UCSD-AML1 (cell line): Measurements from ENCODE around the gene CFAP45.
"Not testable (repeated sequence)": the region's sequence is repeated elsewhere in the genome, so short reads cannot be mapped to it uniquely, and the experiment has no call there.

Experiments used
- DNase-seq: peaks from one replicate; lab custom pipeline; 2025; ENCODE audit not compliant: unreplicated experiment; lab: John Stamatoyannopoulos, UW

Gene CFAP45

DNA sequence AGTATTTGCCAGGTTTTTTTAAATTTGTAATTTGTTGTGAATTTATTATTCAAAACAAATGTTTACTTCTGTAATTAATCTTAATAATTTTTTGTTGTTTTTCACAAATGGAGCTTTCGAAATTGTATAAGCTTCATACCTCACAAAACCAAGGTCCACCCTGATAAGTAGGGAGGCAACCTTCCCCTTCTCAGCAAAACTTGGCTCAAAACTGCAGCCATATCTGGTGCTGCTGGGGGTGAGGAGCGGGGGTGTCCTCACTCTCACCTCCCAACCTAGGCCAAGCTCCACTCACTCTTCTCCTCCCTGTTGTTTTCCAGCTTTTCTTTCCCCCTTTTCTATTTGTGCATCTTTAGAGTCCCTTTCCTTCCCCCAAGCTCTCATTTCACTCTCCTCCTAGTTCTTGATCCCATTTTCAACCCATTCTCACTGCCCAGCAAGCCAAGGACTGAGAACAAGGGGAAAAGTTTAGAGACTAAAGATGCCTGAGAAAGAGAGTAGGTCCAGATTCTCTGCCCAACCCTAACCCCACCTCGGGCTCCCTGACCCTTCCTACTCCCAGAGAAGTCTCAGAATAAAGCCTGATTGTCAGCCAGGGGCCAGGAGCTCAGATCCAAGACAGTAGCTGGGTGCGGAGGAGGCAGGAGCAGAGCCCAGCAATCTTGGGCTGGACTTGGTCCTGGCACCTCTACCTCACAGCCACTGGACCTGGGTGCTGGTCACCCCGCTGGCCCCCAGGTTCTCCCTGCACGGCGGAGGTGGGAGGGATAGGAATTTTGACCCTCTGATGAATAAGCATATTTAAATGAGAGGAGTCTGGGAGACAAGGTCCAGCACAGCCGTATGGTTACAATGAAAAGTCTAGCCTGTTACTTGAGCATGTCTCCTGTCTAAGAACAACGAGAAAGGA is 8.3 kb upstream of the CFAP45 start:
- no peak for DNase-seq

DNA sequence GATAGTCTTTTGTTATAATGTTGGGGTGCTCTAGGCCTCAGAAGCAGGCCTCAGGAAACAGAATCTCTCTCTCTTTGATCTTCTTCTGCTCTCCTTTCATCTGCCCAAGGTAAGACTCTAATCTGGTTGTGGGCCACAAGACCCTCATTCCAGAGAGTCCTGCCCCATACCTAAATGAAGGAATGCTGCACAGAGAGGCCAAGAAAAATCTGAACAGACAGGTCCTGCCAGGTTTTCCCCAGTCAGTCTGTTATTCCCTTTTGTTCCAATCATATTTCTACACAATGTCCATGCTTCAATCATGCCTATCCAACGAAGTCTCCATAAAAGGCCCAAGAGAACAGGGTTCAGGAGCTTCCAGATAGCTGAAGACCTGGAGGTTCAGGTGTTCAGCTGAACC is 7.0 kb upstream of the CFAP45 start:
- DNase-seq: no peak

DNA sequence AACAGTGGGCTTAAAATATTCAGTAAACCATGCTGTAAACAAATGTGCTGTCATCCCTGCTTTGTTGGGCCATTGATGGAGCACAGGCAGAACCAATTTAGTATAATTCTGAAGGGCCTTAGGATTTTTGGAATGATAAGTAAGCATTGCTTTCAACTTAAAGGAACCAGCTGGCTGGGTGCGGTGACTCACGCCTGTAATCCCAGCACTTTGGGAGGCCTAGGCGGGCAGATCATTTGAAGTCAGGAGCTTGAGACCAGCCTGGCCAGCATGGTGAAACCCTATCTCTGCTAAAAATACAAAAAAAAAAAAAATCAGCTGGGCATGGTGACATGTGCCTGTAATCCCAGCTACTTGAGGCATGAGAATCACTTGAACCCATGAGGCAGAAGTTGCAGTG is 4.1 kb upstream of the CFAP45 start:
- DNase-seq: not testable (repeated sequence)

DNA sequence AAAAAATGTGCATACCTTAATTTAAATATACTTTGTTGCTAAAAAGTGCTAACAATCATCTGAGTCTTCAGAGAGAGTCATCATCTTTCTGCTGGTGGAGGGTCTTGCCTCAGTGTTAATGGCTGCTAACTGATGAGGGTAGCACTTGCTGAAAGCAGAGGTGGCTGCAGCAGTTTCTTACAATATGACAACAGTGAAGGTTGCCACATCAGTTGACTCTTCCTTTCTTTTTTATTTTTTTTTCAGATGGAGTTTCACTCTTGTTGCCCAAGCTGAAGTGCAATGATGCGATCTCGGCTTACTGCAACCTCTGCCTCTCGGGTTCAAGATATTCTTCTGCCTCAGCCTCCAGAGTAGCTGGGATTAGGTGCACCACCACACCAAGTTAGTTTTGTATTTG is 2.6 kb upstream of the CFAP45 start:
- DNase-seq: no peak

DNA sequence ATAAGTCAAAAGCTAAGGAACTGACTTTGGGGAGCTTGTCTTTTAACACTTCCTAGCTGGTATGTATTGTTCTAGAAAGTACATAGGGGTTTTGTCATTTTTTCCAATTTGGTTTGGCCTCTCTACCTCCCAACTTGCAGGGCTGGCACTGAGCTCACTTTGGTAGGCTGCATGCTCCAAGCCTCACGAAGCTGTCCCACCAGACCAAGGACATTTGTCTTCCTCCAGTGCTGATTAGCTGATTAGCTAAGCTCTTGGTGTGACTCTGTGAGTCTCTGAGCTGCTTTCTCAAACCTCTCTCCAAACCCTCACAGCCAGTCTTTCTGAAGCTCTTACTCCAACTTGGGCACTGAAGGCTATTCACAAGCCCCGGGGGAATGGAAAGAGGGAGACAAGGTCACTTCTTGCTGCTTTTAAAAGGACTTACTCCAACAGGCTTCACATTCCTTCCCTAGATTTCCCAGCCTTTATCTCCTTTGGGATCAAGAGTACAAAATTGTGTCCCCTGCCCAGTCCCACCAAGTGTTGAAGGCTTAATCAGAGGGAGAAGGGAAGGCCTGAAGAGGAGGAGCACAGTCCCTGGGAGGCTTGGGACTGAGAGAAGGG is 893 bp upstream of the CFAP45 start:
- no peak for DNase-seq

DNA sequence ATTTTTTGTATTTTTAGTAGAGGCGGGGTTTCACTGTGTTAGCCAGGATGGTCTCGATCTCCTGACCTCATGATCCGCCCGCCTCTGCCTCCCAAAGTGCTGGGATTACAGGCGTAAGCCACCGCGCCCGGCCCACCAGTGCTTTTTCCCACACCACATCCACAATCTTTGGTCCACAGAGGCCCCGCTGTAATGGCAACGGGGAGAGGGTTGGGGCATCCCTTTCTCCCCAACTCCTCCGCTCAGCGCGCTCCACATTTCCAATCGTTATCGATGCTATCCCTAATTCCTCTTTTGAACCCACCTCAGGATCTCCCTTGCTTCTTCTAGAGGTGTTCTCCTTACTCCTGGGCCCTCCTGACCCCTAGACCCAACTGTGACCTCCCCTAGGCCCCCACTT is 331 bp downstream of the CFAP45 start:
- DNase-seq: not testable (repeated sequence)

DNA sequence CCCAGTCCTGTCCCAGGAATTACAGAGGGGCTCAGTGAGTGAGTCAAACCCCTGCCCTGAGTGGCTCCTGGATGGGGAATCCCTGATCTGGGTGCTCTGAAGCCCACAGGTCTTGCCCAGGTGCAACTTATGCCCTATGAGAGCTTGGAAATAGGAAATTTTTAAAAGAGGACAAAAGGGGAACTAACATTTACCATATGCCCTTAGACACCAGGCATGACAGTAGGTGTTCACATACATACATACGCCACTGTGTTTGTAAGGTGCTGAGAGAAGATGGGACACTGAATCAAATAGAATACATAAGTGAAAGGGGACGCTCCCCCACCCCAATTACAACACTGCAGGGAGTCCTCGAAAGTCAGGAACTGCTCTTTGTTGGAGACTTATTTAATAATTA is 1.4 kb downstream of the CFAP45 start:
- peak; percentile 27 for DNase-seq

DNA sequence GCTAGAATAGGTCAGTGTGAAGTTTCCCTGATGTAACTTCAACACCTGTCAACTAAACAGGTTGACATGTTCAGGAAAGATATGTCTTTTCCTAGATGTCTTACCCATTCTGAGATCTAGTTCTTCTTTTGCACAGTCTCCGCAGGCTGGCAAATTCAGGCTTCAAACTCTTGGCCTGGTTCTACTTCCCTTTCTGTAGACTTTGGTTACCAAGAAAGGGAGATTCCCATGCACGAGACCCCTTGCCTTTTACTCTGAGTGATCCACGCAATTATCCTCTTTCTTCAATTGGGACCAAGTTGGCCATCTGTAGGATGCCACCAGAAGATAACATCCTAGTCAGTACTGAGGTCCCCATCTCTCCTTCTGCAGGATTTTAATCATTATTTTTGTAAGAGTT is 2.0 kb downstream of the CFAP45 start:
- DNase-seq: no peak

DNA sequence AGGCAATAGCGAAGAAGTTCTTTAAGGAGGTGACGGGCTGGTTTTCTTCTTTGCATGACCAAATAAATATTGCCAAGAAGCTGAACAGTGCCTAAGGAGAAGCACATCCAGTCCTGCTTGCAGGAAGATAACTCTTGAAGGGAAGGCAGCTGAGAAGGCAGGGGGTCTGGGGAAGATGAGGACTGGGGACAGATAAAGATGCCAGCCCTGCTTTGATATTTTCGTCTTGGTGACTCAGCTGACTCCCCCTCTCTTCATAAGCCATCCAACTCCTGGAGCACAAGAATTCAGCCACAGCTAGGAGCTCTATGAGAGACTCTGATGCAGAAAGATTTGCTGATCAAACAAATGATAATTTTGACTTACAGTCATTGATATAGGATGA is 3.4 kb downstream of the CFAP45 start:
- no peak for DNase-seq

DNA sequence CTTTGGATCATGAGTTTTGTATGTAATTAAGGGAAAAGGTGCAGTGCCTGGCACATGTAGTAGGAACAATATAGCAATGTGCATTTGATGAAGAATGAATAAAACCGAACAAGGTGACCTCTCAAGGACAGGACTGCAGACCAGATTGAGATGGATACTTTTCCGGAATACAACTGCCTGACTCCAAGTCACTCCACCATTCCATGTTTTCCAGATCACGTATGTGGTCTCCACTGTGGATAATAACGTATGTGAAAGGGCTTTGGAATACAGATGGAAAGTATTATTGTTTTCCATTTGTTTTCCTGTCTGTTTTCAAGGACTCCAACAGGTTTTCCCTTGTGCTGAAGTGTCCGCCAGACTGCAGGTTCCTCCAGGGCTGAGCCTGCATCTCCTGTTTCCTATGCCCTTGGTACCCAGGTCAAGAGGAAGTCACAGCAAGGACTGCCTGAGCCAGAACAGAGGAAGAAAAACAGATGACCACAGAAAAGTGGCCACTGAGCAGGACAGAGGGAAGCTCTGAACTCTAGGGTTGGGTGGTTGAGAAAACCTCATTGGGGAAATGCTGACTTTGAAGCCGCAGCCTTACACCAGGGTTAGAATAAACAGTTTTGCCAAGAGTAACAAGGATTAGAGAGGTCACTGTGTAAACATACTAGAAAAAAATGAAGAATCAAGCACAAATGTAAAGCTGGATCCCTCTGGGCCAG is 4.0 kb downstream of the CFAP45 start:
- DNase-seq: no peak

DNA sequence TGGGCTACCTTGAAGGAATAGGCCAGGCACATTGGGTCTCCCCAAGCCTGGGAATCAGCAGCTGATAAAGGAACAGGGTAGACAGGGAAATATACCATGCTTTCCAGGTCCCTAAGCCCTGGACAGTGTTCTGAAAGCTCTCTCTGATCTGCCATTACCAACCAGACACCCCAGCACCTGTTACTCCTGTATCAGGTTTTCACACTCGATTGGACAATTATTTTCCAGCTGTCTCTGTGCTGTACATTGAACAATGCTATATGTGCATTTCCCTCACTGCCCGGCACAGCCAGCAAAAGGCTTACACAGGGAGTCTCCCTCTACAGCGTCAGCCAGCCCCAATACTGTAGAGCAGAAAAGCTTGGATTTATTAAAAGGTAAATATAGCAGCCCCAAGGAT is 4.7 kb downstream of the CFAP45 start:
- DNase-seq: no peak

DNA sequence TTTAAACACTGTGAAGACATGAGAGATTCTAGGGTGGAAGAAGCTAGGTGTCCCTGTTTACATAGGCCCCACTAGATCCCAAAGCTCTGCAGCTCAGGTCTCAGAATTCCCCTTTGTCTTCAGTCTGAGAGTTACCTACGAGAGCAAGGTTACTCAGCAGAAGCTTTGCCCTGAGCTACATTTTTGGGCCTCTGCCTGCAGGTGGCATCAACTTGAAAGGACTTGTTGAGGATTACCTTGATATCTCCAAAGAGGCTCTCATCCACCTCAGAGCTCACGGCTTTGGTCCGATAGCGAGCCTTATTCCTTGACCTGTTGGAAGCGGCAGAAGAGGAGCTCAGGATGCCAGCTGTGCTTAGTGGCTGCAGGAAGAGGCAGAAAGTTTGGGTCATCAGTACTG is 7.0 kb downstream of the CFAP45 start:
- peak; percentile 32 for DNase-seq

DNA sequence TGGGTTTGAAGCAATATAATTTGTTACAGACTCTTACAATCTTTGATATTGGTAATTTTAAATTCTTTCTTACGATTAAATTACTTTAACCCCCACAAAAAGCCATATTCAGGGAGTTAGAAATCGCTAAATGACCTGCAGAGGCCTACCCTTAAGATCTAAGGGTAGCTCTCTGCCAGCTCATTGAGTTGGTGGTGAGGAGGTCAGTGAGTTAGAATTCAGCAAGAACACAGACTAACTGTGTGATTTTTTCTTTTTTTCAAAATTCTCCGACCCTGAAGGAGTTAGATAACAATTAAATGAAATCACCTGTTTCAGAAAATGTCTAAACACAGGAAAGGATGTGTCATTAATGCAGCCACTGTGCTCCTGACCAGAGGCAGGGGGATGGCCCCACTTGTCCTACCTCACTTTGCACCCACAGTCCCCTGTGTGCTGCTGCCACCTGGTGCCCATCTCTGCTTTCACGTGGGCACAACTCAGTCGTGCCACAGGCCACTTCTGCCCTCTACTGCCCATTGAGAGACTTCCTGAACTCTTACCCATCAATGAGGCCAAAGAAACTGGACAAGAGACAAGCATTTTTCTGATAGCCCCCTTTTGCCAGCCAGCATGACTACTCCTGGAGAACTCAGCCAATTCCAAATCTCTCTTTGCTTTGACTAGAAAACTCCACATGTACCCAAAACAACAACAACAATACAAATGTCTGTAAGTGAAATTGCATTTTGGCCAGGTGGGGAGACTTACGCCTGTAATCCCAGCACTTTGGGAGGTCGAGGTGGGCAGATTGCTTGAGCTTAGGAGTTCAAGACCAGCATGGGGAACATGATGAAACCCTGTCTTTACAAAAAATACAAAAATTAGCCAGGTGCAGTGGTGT is 8.4 kb downstream of the CFAP45 start:
- peak; percentile 83 for DNase-seq

DNA sequence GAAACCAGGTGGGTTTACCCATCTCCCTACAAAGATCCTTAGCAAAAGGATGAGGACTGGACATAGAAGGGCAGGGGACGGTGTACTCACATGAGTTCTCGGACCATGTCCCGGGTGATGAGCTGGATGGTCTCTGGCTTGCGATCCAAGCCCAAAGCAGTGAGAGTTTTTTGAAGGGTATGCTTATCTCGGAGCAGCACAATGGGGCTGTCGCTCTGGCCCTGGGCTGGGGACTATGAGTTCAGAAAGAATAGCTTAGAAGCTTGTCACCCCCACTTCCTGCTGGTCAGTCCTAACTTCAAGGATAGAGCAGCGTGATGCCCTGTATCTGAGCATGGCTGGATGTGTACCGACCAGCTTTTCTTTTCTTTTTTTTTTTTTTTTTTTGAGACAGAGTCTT is 9.6 kb downstream of the CFAP45 start:
- DNase-seq: no peak

DNA sequence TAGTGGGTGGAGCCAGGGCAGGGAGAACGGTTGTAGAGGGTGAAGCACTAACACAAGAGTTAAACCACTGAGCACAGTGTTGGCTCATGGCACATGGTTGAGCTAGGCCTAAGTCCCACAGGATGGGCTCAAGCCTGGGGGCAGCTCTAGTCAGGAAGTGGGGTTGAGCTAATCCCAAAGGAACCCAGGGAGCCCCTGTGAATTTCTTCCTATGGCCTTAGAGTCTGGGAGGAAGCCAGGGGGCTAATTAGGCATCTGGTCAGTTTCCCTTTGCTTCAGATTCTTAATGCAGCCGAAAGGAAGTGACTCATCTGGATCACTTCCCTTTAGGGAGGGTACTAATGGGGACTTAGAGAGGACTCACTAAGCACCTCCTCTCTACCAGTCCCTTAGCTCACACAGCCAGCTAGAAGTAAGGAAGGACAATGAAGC is 10.1 kb downstream of the CFAP45 start:
- DNase-seq: peak; percentile 52

DNA sequence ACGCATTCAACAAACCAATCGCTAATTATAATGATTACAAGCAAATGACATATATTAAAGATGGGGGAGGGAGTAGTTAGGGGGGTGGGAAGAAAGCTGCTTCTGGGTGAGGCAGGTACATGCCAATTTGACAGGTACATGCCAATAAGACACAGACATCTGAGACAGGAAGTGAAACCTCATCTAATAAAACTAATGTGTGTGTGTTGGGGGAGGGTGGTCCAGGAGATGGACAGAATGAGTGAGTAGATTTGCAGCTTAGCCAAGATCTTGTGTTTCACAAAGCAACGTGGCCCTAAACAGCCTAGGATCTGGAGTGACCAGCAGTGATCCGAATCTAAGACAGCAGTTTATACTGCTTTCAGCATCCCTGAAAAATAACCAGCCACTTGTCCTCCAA is 10.8 kb downstream of the CFAP45 start:
- no peak for DNase-seq

DNA sequence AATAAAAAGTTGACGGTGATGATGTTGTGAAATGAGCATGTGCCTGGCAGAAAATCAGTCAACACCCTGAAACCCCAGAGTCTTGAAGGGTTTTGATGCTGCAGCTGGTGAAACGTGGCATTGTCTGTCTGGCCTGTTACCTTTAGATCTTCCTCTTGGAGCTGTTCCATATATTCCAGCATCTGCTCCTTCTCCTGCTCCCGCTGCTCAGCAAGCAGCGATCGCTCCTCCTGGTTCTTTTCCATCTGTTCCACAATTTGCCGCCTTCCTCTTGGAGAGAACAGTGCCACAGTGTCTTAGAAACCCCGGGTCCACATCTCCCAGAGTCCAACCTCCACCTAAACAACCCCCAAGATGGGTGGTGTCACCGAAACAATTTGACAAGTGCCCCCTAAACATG is 15.7 kb downstream of the CFAP45 start:
- DNase-seq: no peak

DNA sequence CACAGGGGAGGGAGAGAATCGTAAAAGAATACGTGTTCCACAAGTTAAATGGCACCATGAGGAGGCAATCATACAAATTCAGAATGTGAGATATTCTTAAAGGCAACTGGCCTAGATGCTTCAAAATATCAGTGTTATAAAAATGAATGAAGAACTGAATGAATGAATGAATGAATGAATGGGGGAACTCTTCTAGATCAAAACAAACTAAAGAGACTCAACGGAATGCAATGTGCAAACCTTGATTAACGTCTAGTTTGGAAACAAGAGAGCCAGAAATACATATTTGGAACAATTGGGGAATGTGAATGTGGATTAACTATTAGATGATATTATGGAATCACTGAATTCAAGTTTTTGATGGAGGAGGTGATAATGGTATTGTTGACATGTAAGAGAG is 16.8 kb downstream of the CFAP45 start:
- no peak for DNase-seq

DNA sequence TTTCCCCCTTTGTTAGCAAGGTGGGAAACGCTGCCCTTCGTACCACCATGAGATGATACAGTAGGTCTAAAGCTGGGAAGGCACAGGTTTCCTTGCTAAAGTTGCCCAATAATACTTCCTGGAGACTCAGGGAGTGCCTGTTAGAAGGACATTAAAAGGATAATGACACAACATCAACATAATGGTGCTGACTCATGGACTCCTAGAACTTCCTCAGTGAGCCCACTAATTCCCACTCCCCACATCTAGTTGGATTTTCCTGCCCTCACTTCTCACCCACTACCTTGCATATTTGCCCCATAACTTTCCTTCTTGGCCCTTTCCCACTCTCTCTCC is 17.5 kb downstream of the CFAP45 start:
- DNase-seq: no peak

DNA sequence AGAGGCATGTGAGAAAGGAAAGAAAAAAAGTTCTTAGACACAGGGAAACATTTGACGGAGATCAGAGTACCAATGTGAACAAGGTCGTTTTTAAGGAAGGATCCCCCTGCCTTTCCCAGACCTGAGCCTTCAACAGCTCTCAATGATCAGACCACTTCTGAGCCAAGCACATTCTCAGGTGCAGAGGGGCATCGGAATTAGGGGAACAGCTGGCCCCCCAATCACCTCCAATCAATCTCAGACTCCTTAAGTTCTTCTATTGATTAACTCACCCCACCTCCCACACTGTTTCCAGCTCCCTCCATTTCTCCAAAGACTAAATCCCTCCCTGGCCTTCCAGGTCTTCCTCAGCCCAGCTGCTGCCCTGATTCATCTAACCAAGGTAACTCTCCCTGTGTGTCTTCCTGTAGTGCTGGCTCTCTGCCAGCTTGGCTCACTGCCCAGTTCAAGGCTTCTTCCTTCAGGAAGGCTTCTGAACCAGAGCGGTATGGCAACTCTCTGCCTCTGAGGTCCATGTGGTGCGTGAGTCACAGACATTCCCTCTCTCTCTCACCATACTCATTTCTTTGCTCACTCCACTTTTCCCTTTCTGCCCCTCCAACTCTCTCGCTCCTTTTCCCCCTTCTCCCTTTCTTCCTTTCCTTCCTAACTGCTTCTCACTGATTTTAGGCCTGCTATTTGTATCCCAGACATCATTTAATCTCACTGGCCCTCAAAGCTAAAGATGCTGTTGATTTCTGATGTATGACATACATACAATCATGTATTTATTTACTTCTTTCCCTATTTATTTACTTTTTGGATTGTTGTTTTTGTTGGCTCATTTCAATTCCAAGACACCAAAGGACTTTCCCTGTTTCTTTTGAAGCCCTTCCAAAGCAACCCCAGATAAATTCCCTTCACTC is 18.1 kb downstream of the CFAP45 start:
- DNase-seq: peak; percentile 64
